Smooth muscle cell (in vitro differentiated cells): ENCODE data around the gene COA7. TPM values are rescaled to one million over a fixed set of nuclear protein-coding genes. Genes with fewer than 3 reads are reported as not detected.

Experiments used
- DNase-seq: peaks from one replicate; lab custom pipeline; 2025; ENCODE audit not compliant: unreplicated experiment; lab: John Stamatoyannopoulos, UW
- H2AFZ ChIP-seq: fragments of 200-600 bp; sonication (generic); 2 replicates; pipeline ENCODE4 v1.6.0; 2016; ENCODE audit warnings: antibody characterized with exemption, low read depth, mild to moderate bottlenecking
- H3F3A ChIP-seq: fragments of 200-600 bp; sonication (generic); 2 replicates; pipeline ENCODE4 v1.6.0; 2017; ENCODE audit warnings: antibody characterized with exemption, low read depth
- H3K27ac ChIP-seq: fragments of 200-600 bp; sonication (generic); 2 replicates; pipeline ENCODE4 v1.5.1; 2016; ENCODE audit warnings: low read depth, mild to moderate bottlenecking
- H3K27me3 ChIP-seq: fragments of 200-600 bp; sonication (generic); 2 replicates; pipeline ENCODE4 v1.6.1; 2016; ENCODE audit warnings: low read depth, mild to moderate bottlenecking
- H3K36me3 ChIP-seq: fragments of 200-600 bp; sonication (generic); 2 replicates; pipeline ENCODE4 v1.5.1; 2016; ENCODE audit warnings: low read depth
- H3K4me1 ChIP-seq: fragments of 200-600 bp; sonication (generic); 2 replicates; pipeline ENCODE4 v1.5.1; 2016; ENCODE audit warnings: low read depth
- H3K4me2 ChIP-seq: fragments of 200-600 bp; sonication (generic); 2 replicates; pipeline ENCODE4 v1.6.0; 2016; ENCODE audit warnings: mild to moderate bottlenecking
- H3K4me3 ChIP-seq: fragments of 200-600 bp; sonication (generic); 2 replicates; pipeline ENCODE4 v1.5.1; 2016; ENCODE audit warnings: mild to moderate bottlenecking
- H3K79me2 ChIP-seq: fragments of 200-600 bp; sonication (generic); 2 replicates; pipeline ENCODE4 v1.6.0; 2016; ENCODE audit warnings: low read depth, mild to moderate bottlenecking
- H3K9ac ChIP-seq: fragments of 200-600 bp; sonication (generic); 2 replicates; pipeline ENCODE4 v1.6.0; 2016; ENCODE audit warnings: low read depth
- H3K9me3 ChIP-seq: fragments of 200-600 bp; sonication (generic); replicated peaks from 2 replicates; pipeline ENCODE4 v1.5.1; 2016; ENCODE audit warnings: low read depth
- H4K20me1 ChIP-seq: fragments of 200-600 bp; sonication (generic); 2 replicates; pipeline ENCODE4 v1.6.0; 2016; ENCODE audit warnings: low read depth
- WGBS: methylation state at CpG from one replicate; pipeline ENCODE4 v1.1.7; 2016; ENCODE audit warnings: low lambda C conversion rate; 5-methylcytosine and 5-hydroxymethylcytosine counted together
- polyA plus RNA-seq: library from polyadenylated mRNA; unstranded; fragments of >200 nt; fragmentation: Nextera tagmentation; extraction: Ambion mirVana; gene quantifications from 2 replicates; pipeline ENCODE4 v1.2.1, GENCODE V29; 2016
- total RNA-seq: library from RNA; depleted of rRNA; stranded (reverse); fragments of >200 nt; gene quantifications from 2 replicates; pipeline ENCODE4 v1.2.3, GENCODE V29; 2014
- TF ChIP-seq, protein P1 (sequence below): fragments of 200-600 bp; sonication (generic); IDR thresholded peaks from 2 replicates; pipeline ENCODE4 v1.5.1; 2017; ENCODE audit warnings: borderline replicate concordance, mild to moderate bottlenecking, antibody characterized with exemption; ENCODE audit not compliant: insufficient read depth, poor library complexity, severe bottlenecking

The COA7 gene
- total and polyA plus RNA-seq, 2 experiments from 2014 or later: 4.4 to 7.3 TPM

- Histone ChIP-seq H2AFZ (no peak overlapping the region), H3K4me1 (no peaks in the 10 kb centered on the region), H3K36me3 (no peaks in the 10 kb centered on the region), H3K4me3 (no peak overlapping the region), H3K79me2 (no peaks in the 10 kb centered on the region), H3K4me2 (no peak overlapping the region), H3K9me3 (no peaks in the 10 kb centered on the region), H3K27ac (peak overlapping the region; percentile 47), H4K20me1 (no peaks in the 10 kb centered on the region), H3K9ac (no peak overlapping the region), H3K27me3 (no peaks in the 10 kb centered on the region), H3F3A (peaks cover 16% of the 10 kb centered on the region)
- DNase-seq: no peak
- 72% methylated on average over 2 of the region's 2 CpGs for WGBS
- TF ChIP-seq, protein P1, sequence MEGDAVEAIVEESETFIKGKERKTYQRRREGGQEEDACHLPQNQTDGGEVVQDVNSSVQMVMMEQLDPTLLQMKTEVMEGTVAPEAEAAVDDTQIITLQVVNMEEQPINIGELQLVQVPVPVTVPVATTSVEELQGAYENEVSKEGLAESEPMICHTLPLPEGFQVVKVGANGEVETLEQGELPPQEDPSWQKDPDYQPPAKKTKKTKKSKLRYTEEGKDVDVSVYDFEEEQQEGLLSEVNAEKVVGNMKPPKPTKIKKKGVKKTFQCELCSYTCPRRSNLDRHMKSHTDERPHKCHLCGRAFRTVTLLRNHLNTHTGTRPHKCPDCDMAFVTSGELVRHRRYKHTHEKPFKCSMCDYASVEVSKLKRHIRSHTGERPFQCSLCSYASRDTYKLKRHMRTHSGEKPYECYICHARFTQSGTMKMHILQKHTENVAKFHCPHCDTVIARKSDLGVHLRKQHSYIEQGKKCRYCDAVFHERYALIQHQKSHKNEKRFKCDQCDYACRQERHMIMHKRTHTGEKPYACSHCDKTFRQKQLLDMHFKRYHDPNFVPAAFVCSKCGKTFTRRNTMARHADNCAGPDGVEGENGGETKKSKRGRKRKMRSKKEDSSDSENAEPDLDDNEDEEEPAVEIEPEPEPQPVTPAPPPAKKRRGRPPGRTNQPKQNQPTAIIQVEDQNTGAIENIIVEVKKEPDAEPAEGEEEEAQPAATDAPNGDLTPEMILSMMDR: no peak
Observed at GRCh38 chr1:52670604-52671003, 27.5 kb downstream of the COA7 start.

GRCh38 chr1:52669696-52670095, 28.5 kb downstream of the COA7 start:
- H3K36me3 ChIP-seq: no peaks in the 10 kb centered on the region
- H3K4me1 ChIP-seq: no peaks in the 10 kb centered on the region
- H4K20me1 ChIP-seq: no peaks in the 10 kb centered on the region
- H3F3A ChIP-seq: peaks cover 13% of the 10 kb centered on the region
- H3K27me3 ChIP-seq: no peaks in the 10 kb centered on the region
- DNase-seq: no peak
- TF ChIP-seq, protein P1: no peak
- no peak overlapping the region for H2AFZ ChIP-seq
- H3K27ac ChIP-seq: peak overlapping the region; percentile 47
- H3K9me3 ChIP-seq: no peaks in the 10 kb centered on the region
- WGBS: 95% methylated on average over 1 of the region's 1 CpG
- no peaks in the 10 kb centered on the region for H3K79me2 ChIP-seq
- no peak overlapping the region for H3K4me3 ChIP-seq
- H3K9ac ChIP-seq: no peak overlapping the region
- H3K4me2 ChIP-seq: no peak overlapping the region

DNA sequence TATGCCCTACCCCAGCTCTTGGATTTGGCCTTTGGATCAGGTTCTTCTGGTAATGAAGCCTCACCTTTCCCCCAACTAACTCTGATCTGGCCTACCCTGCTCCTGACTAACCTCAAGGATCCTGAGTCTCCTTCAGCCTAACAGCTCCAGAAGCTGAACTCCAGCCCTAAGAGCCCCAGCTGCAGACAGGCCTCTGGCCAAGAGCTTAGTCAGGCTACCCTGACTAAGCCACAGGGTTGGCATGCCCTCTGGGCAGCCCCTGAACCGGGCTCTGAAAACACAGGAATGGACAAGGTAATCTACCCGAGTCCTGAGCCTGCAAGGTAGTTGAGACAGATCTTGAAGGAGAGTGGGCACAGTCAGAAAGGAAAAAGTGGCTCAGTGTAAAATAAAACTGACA, 29.4 kb downstream of the COA7 start:
- no peak for DNase-seq
- Histone ChIP-seq H4K20me1 (no peaks in the 10 kb centered on the region), H3K4me3 (no peak overlapping the region), H3K4me2 (no peak overlapping the region), H3K9me3 (no peaks in the 10 kb centered on the region), H2AFZ (no peak overlapping the region), H3K36me3 (no peaks in the 10 kb centered on the region), H3K9ac (no peak overlapping the region), H3K27ac (no peak overlapping the region), H3K4me1 (no peaks in the 10 kb centered on the region), H3K27me3 (no peaks in the 10 kb centered on the region), H3F3A (peaks cover 7% of the 10 kb centered on the region), H3K79me2 (no peaks in the 10 kb centered on the region)
- TF ChIP-seq, protein P1: no peak
- 87% methylated on average over 2 of the region's 2 CpGs for WGBS

DNA sequence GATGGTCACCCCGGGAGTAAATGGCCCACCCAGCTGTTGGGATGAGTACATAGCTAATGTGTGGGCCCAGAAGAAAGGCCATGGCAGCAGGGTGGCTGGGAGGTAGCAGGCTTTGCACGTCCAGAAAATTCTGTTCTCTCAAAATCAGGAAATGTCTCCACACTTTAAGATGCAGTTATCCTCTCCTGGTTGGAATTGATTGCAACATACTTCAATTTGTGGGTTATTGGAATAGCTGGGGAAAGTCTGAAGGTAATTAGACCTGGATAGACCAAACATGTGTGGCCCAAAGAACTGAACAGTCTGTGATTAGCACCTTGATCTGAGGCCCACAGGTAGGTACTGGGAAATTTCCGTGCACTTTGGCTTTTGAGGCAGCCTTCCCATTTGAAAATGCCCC, 30.2 kb downstream of the COA7 start:
- Histone ChIP-seq H3K36me3 (no peaks in the 10 kb centered on the region), H3K4me1 (peaks cover 6% of the 10 kb centered on the region), H3K4me2 (no peak overlapping the region), H3K9me3 (no peaks in the 10 kb centered on the region), H2AFZ (no peak overlapping the region), H3F3A (peaks cover 12% of the 10 kb centered on the region), H3K4me3 (no peak overlapping the region), H4K20me1 (no peaks in the 10 kb centered on the region), H3K79me2 (no peaks in the 10 kb centered on the region), H3K27me3 (no peaks in the 10 kb centered on the region), H3K27ac (no peak overlapping the region), H3K9ac (no peak overlapping the region)
- DNase-seq: no peak
- TF ChIP-seq, protein P1: no peak
- 83% methylated on average over 3 of the region's 3 CpGs for WGBS
